ENCODE measurements around the gene BMP8A. TPM values are rescaled to one million over a fixed set of nuclear protein-coding genes. Genes with fewer than 3 reads are reported as not detected.

The BMP8A gene
- total and polyA plus RNA-seq, 2 donors = 0.27 to 0.95 TPM

- Histone ChIP-seq H3K27ac (ENCODE audit: low read depth) (no peak overlapping the region), H3K36me3 (ENCODE audit: insufficient read depth) (peaks cover 19% of the 10 kb centered on the region), H3K4me3 (ENCODE audit: low read depth, low read length) (no peak overlapping the region), H3K4me1 (ENCODE audit: insufficient read depth) (no peaks in the 10 kb centered on the region)
- 95% methylated on average over 2 of the region's 2 CpGs for WGBS
- DNase-seq (ENCODE audit: extremely low spot score) = no peak
These were observed 76.8 kb downstream of the BMP8A start for GRCh38 chr1:39568208-39568607.

- Histone ChIP-seq H3K36me3 (ENCODE audit: insufficient read depth) (peaks cover 19% of the 10 kb centered on the region), H3K27ac (ENCODE audit: low read depth) (no peak overlapping the region), H3K4me1 (ENCODE audit: insufficient read depth) (no peaks in the 10 kb centered on the region), H3K4me3 (ENCODE audit: low read depth, low read length) (no peak overlapping the region)
- 72% methylated on average over 4 of the region's 4 CpGs for WGBS
- no peak for DNase-seq (ENCODE audit: extremely low spot score)
These were observed 77.6 kb downstream of the BMP8A start for GRCh38 chr1:39569034-39569433.

- DNase-seq (ENCODE audit: extremely low spot score) = no peak
- no peaks in the 10 kb centered on the region for H3K4me1 ChIP-seq (ENCODE audit: insufficient read depth)
- peaks cover 10% of the 10 kb centered on the region for H3K36me3 ChIP-seq (ENCODE audit: insufficient read depth)
- WGBS = 95% methylated on average over 11 of the region's 11 CpGs
- no peak overlapping the region for H3K4me3 ChIP-seq (ENCODE audit: low read depth, low read length)
- no peak overlapping the region for H3K27ac ChIP-seq (ENCODE audit: low read depth)
These were observed 79.2 kb downstream of the BMP8A start for GRCh38 chr1:39570477-39571177.

GRCh38 chr1:39571178-39571483 is 79.7 kb downstream of the BMP8A start:
- Histone ChIP-seq H3K27ac (ENCODE audit: low read depth) (no peak overlapping the region), H3K36me3 (ENCODE audit: insufficient read depth) (peaks cover 10% of the 10 kb centered on the region), H3K4me3 (ENCODE audit: low read depth, low read length) (no peak overlapping the region), H3K4me1 (ENCODE audit: insufficient read depth) (no peaks in the 10 kb centered on the region)
- WGBS = 96% methylated on average over 9 of the region's 9 CpGs
- no peak for DNase-seq (ENCODE audit: extremely low spot score)

GRCh38 chr1:39572379-39573096 is 81.1 kb downstream of the BMP8A start:
- H3K4me1 ChIP-seq (ENCODE audit: insufficient read depth) = no peaks in the 10 kb centered on the region
- no peak for DNase-seq (ENCODE audit: extremely low spot score)
- H3K27ac ChIP-seq (ENCODE audit: low read depth) = no peak overlapping the region
- H3K4me3 ChIP-seq (ENCODE audit: low read depth, low read length) = no peak overlapping the region
- peaks cover 10% of the 10 kb centered on the region for H3K36me3 ChIP-seq (ENCODE audit: insufficient read depth)
- WGBS = 64% methylated on average over 5 of the region's 5 CpGs

- Histone ChIP-seq H3K36me3 (ENCODE audit: insufficient read depth) (peaks cover 10% of the 10 kb centered on the region), H3K27ac (ENCODE audit: low read depth) (no peak overlapping the region), H3K4me1 (ENCODE audit: insufficient read depth) (no peaks in the 10 kb centered on the region), H3K4me3 (ENCODE audit: low read depth, low read length) (no peak overlapping the region)
- DNase-seq (ENCODE audit: extremely low spot score) = no peak
- 92% methylated on average over 1 of the region's 1 CpG for WGBS
These were observed 81.6 kb downstream of the BMP8A start for GRCh38 chr1:39573097-39573465.

- 44% methylated on average over 12 of the region's 12 CpGs for whole genome bisulfite sequencing
- H3K27ac ChIP-seq (ENCODE audit: low read depth) = no peak overlapping the region
- DNase-seq (ENCODE audit: extremely low spot score) = no peak
- peak overlapping the region; percentile 93 for H3K4me3 ChIP-seq (ENCODE audit: low read depth, low read length)
- H3K36me3 ChIP-seq (ENCODE audit: insufficient read depth) = peaks cover 10% of the 10 kb centered on the region
- no peaks in the 10 kb centered on the region for H3K4me1 ChIP-seq (ENCODE audit: insufficient read depth)
These were observed 82.5 kb downstream of the BMP8A start for GRCh38 chr1:39573736-39574624.

- WGBS = 23% methylated on average over 5 of the region's 5 CpGs
- DNase-seq (ENCODE audit: extremely low spot score) = no peak
- no peaks in the 10 kb centered on the region for H3K4me1 ChIP-seq (ENCODE audit: insufficient read depth)
- peaks cover 5% of the 10 kb centered on the region for H3K36me3 ChIP-seq (ENCODE audit: insufficient read depth)
- peak overlapping the region; percentile 93 for H3K4me3 ChIP-seq (ENCODE audit: low read depth, low read length)
- H3K27ac ChIP-seq (ENCODE audit: low read depth) = no peak overlapping the region
These were observed 83.2 kb downstream of the BMP8A start for GRCh38 chr1:39574646-39575045.

Small RNAs within 50 kb of the gene (small RNA-seq; reads per million reads assigned to genes)
- 5.2 reads per million, percentile 92 among the genes with 10 or more reads in this experiment for gene SNORA55

Other genes starting within 250 kb of the BMP8A start
- gene PABPC4, start 85.2 kb downstream of the BMP8A start, total RNA-seq = 113 TPM
- gene PABPC4, start 85.2 kb downstream of the BMP8A start, polyA plus RNA-seq = 123 TPM
- 7.9 TPM for gene HEYL, start 148.0 kb downstream of the BMP8A start, total RNA-seq
- 7.2 TPM for gene HEYL, start 148.0 kb downstream of the BMP8A start, polyA plus RNA-seq
- gene NT5C1A, start 180.5 kb downstream of the BMP8A start, total RNA-seq = 2.1 TPM
- 0.27 TPM for gene NT5C1A, start 180.5 kb downstream of the BMP8A start, polyA plus RNA-seq
- gene HPCAL4, start 199.8 kb downstream of the BMP8A start, total RNA-seq = 2.5 TPM
- gene HPCAL4, start 199.8 kb downstream of the BMP8A start, polyA plus RNA-seq = 0.23 TPM
- gene PPIE, start 247.2 kb downstream of the BMP8A start, total RNA-seq = 31.0 TPM
- gene PPIE, start 247.2 kb downstream of the BMP8A start, polyA plus RNA-seq = 64.5 TPM

All from urinary bladder (tissue), 4 donors.